ENCODE data around the gene IER5L.

The IER5L gene

DNA sequence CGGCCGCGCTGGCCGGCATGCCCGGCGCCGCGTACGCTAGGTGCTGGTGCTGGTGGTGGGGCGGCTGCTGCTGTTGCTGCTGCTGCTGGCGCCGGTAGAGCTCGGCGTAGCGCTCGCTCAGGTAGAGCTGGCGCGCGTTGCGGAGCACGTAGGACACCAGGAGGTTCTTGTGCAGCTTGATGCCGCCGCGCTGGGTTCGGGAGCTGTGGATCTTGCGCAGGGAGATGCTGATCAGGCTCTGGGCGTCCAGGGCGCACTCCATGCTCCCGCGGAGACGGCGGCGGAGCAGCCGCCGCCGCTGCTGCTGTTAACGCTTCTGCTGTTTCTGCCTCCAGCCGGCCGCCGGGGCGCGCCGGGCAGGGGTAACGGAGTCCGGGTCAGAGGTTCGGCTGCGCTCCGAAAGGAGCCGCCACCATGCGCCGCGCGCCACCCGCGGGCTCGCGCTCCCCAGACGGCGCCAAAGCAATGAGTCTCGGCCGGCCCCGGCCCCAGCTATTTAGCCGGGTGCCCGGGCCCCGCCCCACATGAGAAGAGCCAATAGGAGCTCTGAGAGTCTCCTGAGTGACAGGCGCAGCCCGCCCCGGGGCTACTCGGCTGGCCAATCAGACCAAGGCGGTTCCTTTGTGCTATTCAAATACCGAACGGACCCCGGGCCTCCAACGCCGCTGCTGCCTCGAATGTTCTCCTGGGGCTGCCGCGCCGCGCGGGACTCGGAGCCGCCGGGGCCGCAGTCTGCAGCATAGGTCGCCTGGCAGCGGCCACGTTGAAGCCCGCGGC is at the start of gene IER5L:
TSS of gene IER5L (minus strand) at position 471 of the 777 bp plus-strand sequence. CDS start at position 262, 209 bp downstream.
- DNase-seq, result peak; percentile 91 to 93

DNA sequence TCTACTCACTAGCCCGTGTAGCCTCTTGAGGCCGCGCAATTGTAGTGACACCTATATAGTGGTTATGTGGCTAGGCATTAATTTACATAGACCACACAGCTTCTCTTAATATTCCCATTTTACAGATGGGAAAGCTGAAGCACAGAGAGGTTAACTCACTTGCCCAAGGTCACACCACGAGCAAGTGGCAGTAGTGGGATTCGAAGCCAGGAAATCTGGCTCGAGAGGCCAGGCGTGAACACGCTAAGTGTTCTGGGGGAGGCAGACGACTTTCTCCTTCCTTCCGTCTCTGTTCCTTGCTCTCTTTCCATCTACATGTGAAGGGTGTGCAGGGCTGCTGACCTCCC is 49.8 kb upstream of the IER5L start:
- DNase-seq, result no peak

GRCh38 chr9:129225815-129226214 is 47.8 kb upstream of the IER5L start:
- peak; percentile 30 to 32 for DNase-seq

DNA sequence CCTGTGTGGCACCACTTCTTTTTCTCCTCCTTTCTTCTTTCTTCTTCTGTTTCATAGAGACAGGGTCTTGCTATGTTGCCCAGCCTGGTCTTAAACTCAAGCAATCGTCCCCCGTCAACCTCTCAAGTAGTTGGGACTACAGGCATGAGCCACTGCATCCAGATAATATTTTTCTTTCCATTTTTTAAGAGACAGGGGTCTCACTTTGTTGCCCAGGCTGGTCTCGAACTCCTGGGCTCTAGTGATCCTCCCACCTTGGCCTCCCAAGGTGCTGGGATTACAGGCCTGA is 47.4 kb upstream of the IER5L start:
- no peak for DNase-seq

DNA sequence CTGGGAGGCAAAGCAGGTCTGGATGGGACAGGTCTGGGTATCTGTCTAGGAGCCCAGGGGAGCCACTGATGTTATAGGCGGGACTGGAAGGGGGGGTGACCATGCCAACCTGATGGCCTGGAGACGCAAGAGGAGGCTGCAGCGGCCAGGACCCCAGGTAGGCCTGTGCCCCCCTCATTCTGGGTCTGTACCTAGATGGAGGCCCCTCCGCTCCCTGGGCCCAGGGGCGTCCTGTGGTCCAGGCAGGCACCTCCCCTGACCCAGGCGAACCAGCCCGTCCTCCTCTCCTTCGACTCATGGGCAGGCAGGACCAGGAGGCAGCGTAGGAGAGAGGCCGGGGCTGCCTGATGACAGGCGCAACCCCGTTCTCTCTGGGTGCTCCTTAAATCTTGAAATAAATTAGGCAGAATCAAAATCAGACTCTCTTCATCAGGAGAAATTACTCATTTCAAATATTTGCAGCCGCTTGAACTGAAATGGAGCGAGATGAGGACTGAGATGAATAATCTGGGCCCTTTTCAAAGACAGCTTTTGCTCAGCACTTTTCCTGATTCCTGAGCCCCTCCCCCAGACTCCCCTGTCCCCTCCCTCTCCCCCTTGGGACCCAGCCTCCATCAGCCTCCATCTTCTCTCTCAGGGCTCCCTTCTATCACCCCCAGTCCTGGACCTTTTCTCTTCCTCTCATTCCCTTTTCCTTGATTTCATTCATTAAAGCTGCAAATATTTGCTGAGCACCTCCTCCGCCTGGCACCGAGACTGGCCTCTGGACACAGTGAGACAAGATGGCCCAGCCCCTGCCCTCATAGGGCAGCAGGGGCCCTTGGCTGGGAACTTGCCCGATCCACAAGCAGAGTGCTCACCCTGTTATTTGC is 46.8 kb upstream of the IER5L start:
- DNase-seq, result no peak

GRCh38 chr9:129223551-129224208 is 45.6 kb upstream of the IER5L start:
- DNase-seq, result no peak

DNA sequence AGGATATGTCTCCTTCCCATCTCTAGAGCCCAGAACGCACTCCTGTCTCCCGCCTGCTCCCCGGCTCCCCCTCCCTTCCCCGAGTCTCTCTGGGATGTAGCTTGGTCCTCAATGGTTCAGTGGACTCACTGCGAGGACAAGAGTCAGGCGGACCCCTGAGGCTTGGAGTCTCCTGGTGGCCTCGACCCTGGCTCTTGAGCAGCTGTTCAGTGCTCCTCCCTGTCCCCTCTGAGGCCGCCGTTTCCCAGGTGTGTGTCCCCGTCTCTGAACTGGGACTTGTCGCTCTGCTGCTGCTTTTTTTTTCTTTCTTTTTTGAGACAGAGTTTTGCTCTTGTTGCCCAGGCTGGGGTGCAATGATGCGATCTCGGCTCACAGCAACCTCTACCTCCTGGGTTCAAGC is 44.8 kb upstream of the IER5L start:
- no peak for DNase-seq

GRCh38 chr9:129221979-129222635 is 44.0 kb upstream of the IER5L start:
- DNase-seq, result no peak

DNA sequence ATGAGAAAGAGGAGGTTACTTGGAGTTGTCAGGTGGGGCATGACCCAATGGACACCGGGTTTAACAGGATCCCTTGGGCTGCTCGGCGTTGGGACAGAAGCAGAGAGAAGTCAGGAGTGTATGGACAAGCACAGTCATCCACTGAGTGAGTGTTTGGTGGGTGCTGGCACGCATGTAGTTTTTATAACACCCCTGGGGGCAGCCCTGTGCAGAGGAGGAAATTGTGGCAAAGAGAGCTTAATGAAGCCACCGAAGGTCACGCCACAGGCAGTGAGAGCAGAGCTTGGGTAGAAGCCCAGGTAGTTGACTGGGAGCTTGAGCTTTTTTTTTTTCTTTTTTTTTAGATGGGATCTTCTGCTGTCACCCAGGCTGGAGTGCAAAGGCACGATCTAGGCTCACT is 43.2 kb upstream of the IER5L start:
- DNase-seq, result no peak

- DNase-seq, result no peak
These were observed 42.7 kb upstream of the IER5L start for GRCh38 chr9:129220771-129221170.

GRCh38 chr9:129218918-129219317 is 40.9 kb upstream of the IER5L start:
- DNase-seq, result no peak

DNA sequence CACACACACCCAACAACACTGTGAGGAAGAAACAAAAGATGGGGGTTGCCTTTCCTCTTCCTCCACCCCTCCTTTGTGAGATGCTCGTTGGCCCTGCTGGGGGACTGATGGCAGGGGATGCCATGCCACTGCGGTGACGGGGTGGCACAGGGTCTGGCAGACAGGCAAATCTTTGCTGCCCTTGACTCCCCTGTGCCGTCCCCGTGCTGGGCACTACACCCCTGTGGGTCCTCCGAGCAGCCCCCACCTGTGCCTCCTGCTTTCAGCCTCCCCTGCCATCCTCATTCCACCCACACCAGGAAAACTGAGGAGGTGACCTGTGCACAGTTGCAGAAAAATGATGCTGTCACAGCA is 40.2 kb upstream of the IER5L start:
- DNase-seq, result no peak

- DNase-seq, result no peak
These were observed 35.5 kb upstream of the IER5L start for GRCh38 chr9:129213551-129213950.

DNA sequence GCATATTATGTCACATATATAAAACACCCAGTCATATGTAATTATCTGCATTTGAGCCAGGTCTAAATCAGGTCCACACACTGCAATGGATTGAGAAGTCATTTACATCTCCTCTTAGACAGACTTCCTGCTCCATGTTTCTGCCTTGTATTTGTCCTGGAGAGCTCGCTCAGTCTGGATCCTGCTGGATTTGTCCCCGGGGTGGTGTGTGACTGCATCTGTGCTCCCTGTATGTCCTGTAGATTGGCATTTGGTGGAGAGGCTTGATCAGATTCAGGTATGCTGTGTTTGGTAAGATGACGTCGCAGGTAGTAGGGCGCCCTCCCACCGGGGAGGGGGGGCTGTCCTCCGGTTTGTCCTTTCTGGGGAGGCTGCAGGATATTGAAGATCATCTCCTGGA is 33.6 kb upstream of the IER5L start:
- no peak for DNase-seq

- no peak for DNase-seq
These were observed 32.1 kb upstream of the IER5L start for GRCh38 chr9:129210125-129210524.

- DNase-seq, result no peak
These were observed 31.5 kb upstream of the IER5L start for GRCh38 chr9:129209580-129209979.

- DNase-seq, result no peak
These were observed 31.0 kb upstream of the IER5L start for GRCh38 chr9:129209109-129209508.

DNA sequence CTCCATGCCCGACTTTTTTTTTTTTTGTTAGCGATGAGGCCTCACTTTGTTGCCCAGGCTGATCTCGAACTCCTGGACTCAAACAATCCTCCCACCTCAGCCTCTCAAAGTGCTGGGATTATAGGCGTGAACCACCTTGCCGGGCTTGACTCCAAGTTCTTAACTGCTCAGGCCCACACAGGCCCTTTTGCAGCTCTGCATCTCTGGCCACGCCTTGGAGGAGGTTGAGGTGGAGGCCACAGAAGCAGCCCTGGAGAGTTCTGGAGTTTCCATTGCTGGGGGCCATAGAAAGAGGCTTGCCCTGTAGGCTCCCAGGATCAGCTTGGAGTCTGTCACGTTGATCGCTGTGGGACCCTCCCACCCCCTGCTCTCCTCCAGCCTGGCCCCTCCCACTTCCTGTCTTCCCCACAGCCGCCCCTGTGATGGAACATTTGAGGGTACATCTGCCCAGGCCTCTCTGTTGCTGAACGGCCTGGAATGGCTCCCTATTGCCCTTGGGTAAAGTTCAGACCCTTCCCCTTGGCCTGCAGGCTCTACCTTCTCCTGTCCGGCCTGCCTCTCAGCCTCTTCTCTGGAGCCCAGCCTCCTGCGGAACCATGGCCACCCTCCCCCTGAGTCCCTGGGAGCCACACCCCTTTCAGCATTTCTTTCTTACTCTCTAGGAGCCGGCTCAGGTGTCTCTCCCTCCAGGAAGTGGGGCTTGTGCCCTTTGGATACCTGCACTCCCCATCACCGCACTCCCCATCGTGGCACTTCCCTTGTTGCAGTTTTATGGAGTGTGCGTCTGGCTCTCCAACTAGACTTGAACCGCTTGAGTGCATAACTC is 30.4 kb upstream of the IER5L start:
- DNase-seq, result peak; percentile 43 to 74

DNA sequence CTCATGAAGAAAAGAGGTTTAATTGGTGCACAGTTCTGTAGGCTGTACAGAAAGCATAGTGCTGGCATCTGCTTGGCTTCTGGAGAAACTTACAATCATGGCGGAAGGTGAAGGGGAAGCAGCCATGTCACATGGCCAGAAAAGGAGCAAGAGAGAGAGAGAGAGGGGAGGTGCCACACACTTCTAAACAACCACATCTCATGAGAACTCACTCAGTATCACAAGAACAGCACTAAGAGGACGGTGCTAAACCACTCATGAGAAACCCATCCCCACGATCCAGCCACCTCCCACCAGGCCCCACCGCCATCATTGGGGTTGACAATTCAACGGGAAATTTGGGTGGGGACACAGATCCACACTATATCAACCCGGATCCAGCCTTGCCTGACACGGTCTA is 28.8 kb upstream of the IER5L start:
- DNase-seq, result no peak

DNA sequence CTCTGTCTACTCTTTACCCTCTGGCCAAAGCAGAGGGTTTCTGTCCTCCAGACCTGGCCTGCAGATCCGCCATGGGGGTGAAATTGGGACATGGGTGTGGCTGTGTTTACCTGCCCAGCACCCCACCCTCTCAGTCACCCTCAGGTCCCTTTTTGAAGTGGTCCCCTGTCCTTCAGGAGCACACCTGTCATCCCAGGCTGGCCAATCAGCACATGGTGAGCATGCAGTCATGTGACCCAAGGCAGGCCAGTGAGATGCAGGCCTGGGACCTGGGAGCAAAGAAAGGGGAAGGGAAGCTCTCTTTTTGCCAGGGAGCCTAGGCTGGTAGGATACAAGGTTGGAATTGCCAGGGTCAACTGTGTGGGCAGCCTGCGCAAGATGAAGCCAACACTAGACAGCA is 28.3 kb upstream of the IER5L start:
- no peak for DNase-seq

- DNase-seq, result no peak
These were observed 26.8 kb upstream of the IER5L start for GRCh38 chr9:129204840-129205239.

- DNase-seq, result no peak
These were observed 25.5 kb upstream of the IER5L start for GRCh38 chr9:129203556-129203909.

Measured in stimulated activated CD4-positive, alpha-beta T cell treated with anti-CD3 and anti-CD28 coated beads, Interleukin-4, amount 100 ng/mL, for 4 hours (primary cell).